HCT116 (cell line): ENCODE results near the gene SMIM41. TPM values are rescaled to one million over a fixed set of nuclear protein-coding genes. Genes with fewer than 3 reads are reported as not detected.

ENCODE experiments used
- ATAC-seq: fragments of 200-7000 bp; cut with Tn5 transposase; 2 replicates; pipeline ENCODE4 v1.9.1; 2020; ENCODE audit warnings: mild to moderate bottlenecking, moderate library complexity
- BruUV-seq: library from RNA; stranded (reverse); fragments of 400-500 nt; replicated peaks from 2 replicates; lab custom pipeline; 2021; lab: Mats Ljungman, UMichigan
- CTCF ChIA-PET: fragments of 300-600 bp; sonication (Branson Sonifier 250); formaldehyde crosslinking; loops from one replicate; lab custom pipeline; 2021; ENCODE audit warnings: antibody characterized with exemption; lab: Charles Lee
- POLR2A ChIA-PET: fragments of 300-600, 350-600 bp; sonication (Branson Sonifier 250); formaldehyde crosslinking; loops from one replicate; lab custom pipeline; 2021; ENCODE audit warnings: antibody characterized with exemption; lab: Charles Lee
- RAD21 ChIA-PET, 2 experiments: fragments of 300-600 bp; sonication (Branson Sonifier 250); formaldehyde crosslinking; loops; one replicate each; lab custom pipeline; 2023; ENCODE audit warnings: low total read pairs in 2 of 2; ENCODE audit not compliant: uncharacterized antibody in 2 of 2, unreplicated experiment in 2 of 2, low non-redundant PET in 1 of 2; lab: Charles Lee
- DNase-seq: peaks from one replicate; pipeline ENCODE4 v3.0.0-alpha.2; 2010; ENCODE audit warnings: low read depth, low spot score
- H2AFZ ChIP-seq: fragments of 200-600 bp; shearing (Covaris generic), sonication (generic); 2 replicates; pipeline ENCODE4 v1.6.1; 2017; ENCODE audit warnings: low read depth, mixed run types, mixed read lengths, antibody characterized with exemption, low read length; ENCODE audit not compliant: poor library complexity, severe bottlenecking
- H3K27ac ChIP-seq: 2 replicates; pipeline ENCODE4 v1.5.1; 2012; ENCODE audit warnings: low read depth, low read length
- H3K27me3 ChIP-seq: fragments of 200-600 bp; sonication (generic); 2 replicates; pipeline ENCODE4 v1.6.1; 2016; ENCODE audit warnings: mixed run types, low read length, mixed read lengths; ENCODE audit not compliant: insufficient read depth
- H3K36me3 ChIP-seq, 2 experiments: fragments of 200-500 bp in 1 of 2; fragments of 200-600 bp in 1 of 2; sonication (Bioruptor generic) in 1 of 2; sonication (generic) in 1 of 2; 2 replicates each; pipeline versions ENCODE4 v1.5.1 to v1.6.1; 2014 to 2016; ENCODE audit warnings: low read length in 2 of 2, inconsistent platforms in 1 of 2, mixed read lengths in 1 of 2, mixed run types in 1 of 2; ENCODE audit not compliant: insufficient read depth in 2 of 2, control insufficient read depth in 1 of 2
- H3K4me1 ChIP-seq, 2 experiments: fragments of 200-600 bp in 1 of 2; sonication (generic) in 1 of 2; 2 replicates each; pipeline versions ENCODE4 v1.5.1 to v1.6.1; 2012 to 2017; ENCODE audit warnings: low read length in 2 of 2, inconsistent platforms in 1 of 2, mild to moderate bottlenecking in 1 of 2, mixed read lengths in 1 of 2, mixed run types in 1 of 2, moderate library complexity in 1 of 2; ENCODE audit not compliant: insufficient read depth in 2 of 2, control insufficient read depth in 1 of 2
- H3K4me2 ChIP-seq: fragments of 200-600 bp; sonication (generic); 2 replicates; pipeline ENCODE4 v1.6.1; 2017; ENCODE audit warnings: mixed run types, low read length, mixed read lengths
- H3K4me3 ChIP-seq, 2 experiments: fragments of 200-600 bp in 1 of 2; sonication (generic) in 1 of 2; replicated peaks in 1 of 2; 2 replicates each; pipeline ENCODE4 v1.5.1; 2011 to 2016; ENCODE audit warnings: low read length in 2 of 2, control low read depth in 1 of 2, low read depth in 1 of 2, mild to moderate bottlenecking in 1 of 2, mixed read lengths in 1 of 2, mixed run types in 1 of 2
- H3K79me2 ChIP-seq: fragments of 200-600 bp; sonication (generic); 2 replicates; pipeline ENCODE4 v1.6.1; 2017; ENCODE audit warnings: mild to moderate bottlenecking, mixed run types, low read length, moderate library complexity, mixed read lengths; ENCODE audit not compliant: insufficient read depth
- H3K9ac ChIP-seq: fragments of 200-600 bp; sonication (generic); 2 replicates; pipeline ENCODE4 v1.6.1; 2016; ENCODE audit warnings: low read length, mixed read lengths
- H3K9me2 ChIP-seq: fragments of 200-600 bp; sonication (generic), shearing (Covaris generic); 2 replicates; pipeline ENCODE4 v1.6.1; 2017; ENCODE audit warnings: mixed run types, mild to moderate bottlenecking, moderate library complexity; ENCODE audit not compliant: insufficient read depth
- H3K9me3 ChIP-seq, 2 experiments: fragments of 200-500 bp in 1 of 2; fragments of 200-600 bp in 1 of 2; sonication (Bioruptor generic) in 1 of 2; sonication (generic) in 1 of 2; 2 replicates each; pipeline ENCODE4 v1.6.1; 2014 to 2017; ENCODE audit warnings: low read length in 2 of 2, mixed read lengths in 2 of 2, inconsistent platforms in 1 of 2, low read depth in 1 of 2, mild to moderate bottlenecking in 1 of 2, mixed run types in 1 of 2, moderate library complexity in 1 of 2; ENCODE audit not compliant: control insufficient read depth in 1 of 2, insufficient read depth in 1 of 2
- H4K20me1 ChIP-seq: fragments of 200-600 bp; sonication (generic), shearing (Covaris generic); 2 replicates; pipeline ENCODE4 v1.6.1; 2017; ENCODE audit warnings: mixed run types, mild to moderate bottlenecking, moderate library complexity; ENCODE audit not compliant: insufficient read depth
- ATF3 ChIP-seq: IDR thresholded peaks from 2 replicates; pipeline ENCODE4 v1.6.1; 2012
- CEBPB ChIP-seq: IDR thresholded peaks from 2 replicates; pipeline ENCODE4 v1.6.1; 2012; ENCODE audit warnings: low read depth
- CTCF ChIP-seq, 3 experiments: fragments of 200-600 bp in 1 of 3; sonication (generic) in 1 of 3; IDR thresholded peaks in 2 of 3; conservative IDR thresholded peaks in 1 of 3; 2 replicates each; pipeline ENCODE4 v1.5.1; 2012 to 2017; ENCODE audit warnings: low read depth in 2 of 3, low read length in 2 of 3, antibody characterized with exemption in 1 of 3, borderline replicate concordance in 1 of 3, control low read depth in 1 of 3, mild to moderate bottlenecking in 1 of 3, mixed read lengths in 1 of 3, mixed run types in 1 of 3, moderate library complexity in 1 of 3; ENCODE audit not compliant: insufficient read depth in 1 of 3
- EGR1 ChIP-seq: IDR thresholded peaks from 2 replicates; pipeline ENCODE4 v1.6.1; 2012; ENCODE audit warnings: low read depth
- EZH2 ChIP-seq: fragments of 200-600 bp; sonication (generic); IDR thresholded peaks from 2 replicates; pipeline ENCODE4 v1.6.1; 2017; ENCODE audit warnings: antibody characterized with exemption, mixed run types
- FOSL1 ChIP-seq: IDR thresholded peaks from 2 replicates; pipeline ENCODE4 v1.6.1; 2012; ENCODE audit warnings: low read depth
- MAX ChIP-seq: IDR thresholded peaks from 2 replicates; pipeline ENCODE4 v1.6.1; 2012
- POLR2A ChIP-seq: IDR thresholded peaks from 2 replicates; pipeline ENCODE4 v1.7.0; 2011; ENCODE audit warnings: borderline replicate concordance; ENCODE audit not compliant: insufficient read depth, insufficient read length; ENCODE audit errors: extremely low read depth
- POLR2AphosphoS5 ChIP-seq: IDR thresholded peaks from 2 replicates; pipeline ENCODE4 v1.6.1; 2011; ENCODE audit warnings: mild to moderate bottlenecking, low read depth, low read length, moderate library complexity
- RAD21 ChIP-seq: IDR thresholded peaks from 2 replicates; pipeline ENCODE4 v1.6.1; 2012; ENCODE audit warnings: low read depth, mild to moderate bottlenecking
- REST ChIP-seq: IDR thresholded peaks from 2 replicates; pipeline ENCODE4 v1.6.1; 2012; ENCODE audit warnings: low read depth
- SIN3A ChIP-seq: IDR thresholded peaks from 2 replicates; pipeline ENCODE4 v1.6.1; 2012; ENCODE audit warnings: low read depth
- SRF ChIP-seq: IDR thresholded peaks from 2 replicates; pipeline ENCODE4 v1.6.1; 2012; ENCODE audit warnings: low read depth
- TCF7L2 ChIP-seq: IDR thresholded peaks from 2 replicates; pipeline ENCODE4 v1.7.0; 2011; ENCODE audit warnings: borderline replicate concordance, inconsistent platforms; ENCODE audit not compliant: insufficient read depth, insufficient read length; ENCODE audit errors: extremely low read depth
- ZBTB33 ChIP-seq: IDR thresholded peaks from 2 replicates; pipeline ENCODE4 v1.6.1; 2011; ENCODE audit warnings: mild to moderate bottlenecking, low read length, moderate library complexity; ENCODE audit not compliant: insufficient replicate concordance; ENCODE audit errors: extremely low read depth
- ZFX ChIP-seq: fragments of 450-650 bp; IDR thresholded peaks from 2 replicates; pipeline ENCODE4 v1.6.1; 2017
- ZNF274 ChIP-seq: fragments of 200-500 bp; sonication (Bioruptor generic); IDR thresholded peaks from 2 replicates; pipeline ENCODE4 v1.6.1; 2014; ENCODE audit warnings: mild to moderate bottlenecking, low read depth, low read length, inconsistent platforms
- intact Hi-C: fragments of 100-400 bp; cut with micrococcal nuclease; formaldehyde crosslinking; loops from 2 replicates; pipeline ENCODE4 v1.10.0; 2022
- total RNA-seq: library from RNA; stranded (reverse); gene quantifications from one replicate; pipeline ENCODE4 v1.2.1, GENCODE V29; 2021; ENCODE audit not compliant: unreplicated experiment

SMIM41 gene
- total RNA-seq, 1 experiment from 2014 or later = not detected

- ChIA-PET CTCF (no interaction called here), RAD21 (no interaction called here), POLR2A (no interaction called here)
- DNase-seq (no peak), ATAC-seq (no peak)
- H2AFZ ChIP-seq = no peak overlapping the region
- no peaks in the 10 kb centered on the region for H3K27me3 ChIP-seq
- H3K36me3 ChIP-seq = no peaks in the 10 kb centered on the region
- no peak overlapping the region for H3K4me3 ChIP-seq
- no TSS peak for BruUV-seq
- no peaks in the 10 kb centered on the region for H4K20me1 ChIP-seq
- intact Hi-C loops = no loop called here
- H3K4me2 ChIP-seq = no peak overlapping the region
- peaks cover 6% of the 10 kb centered on the region; the same call in 1 of the 2 replicates for H3K79me2 ChIP-seq
- H3K4me1 ChIP-seq = peaks cover 0 to 21% of the 10 kb centered on the region in 2 experiments; a peak in 2 of 4 replicates
- H3K9me2 ChIP-seq = no peaks in the 10 kb centered on the region
- no peaks in the 10 kb centered on the region for H3K9me3 ChIP-seq
- H3K9ac ChIP-seq = no peak overlapping the region
- H3K27ac ChIP-seq = no peak overlapping the region
- TF ChIP-seq ZBTB33 = no peak
- TF ChIP-seq EZH2 = no peak
- no peak for TF ChIP-seq MAX
- TF ChIP-seq POLR2A = no peak
- TF ChIP-seq REST = no peak
- no peak for TF ChIP-seq CEBPB
- TF ChIP-seq ATF3 = no peak
- TF ChIP-seq SIN3A = no peak
- no peak for TF ChIP-seq CTCF (IDR thresholded peaks at IDR 0.05 in 2 of 3, conservative IDR thresholded peaks at IDR 0.05 in 1 of 3; ENCODE audit: borderline replicate concordance in 1 of 3, insufficient read depth in 1 of 3, low read depth in 2 of 3, low read length in 2 of 3)
- TF ChIP-seq TCF7L2 = no peak
- TF ChIP-seq ZNF274 = no peak
- TF ChIP-seq EGR1 = no peak
- no peak for TF ChIP-seq SRF
- no peak for TF ChIP-seq FOSL1
- no peak for TF ChIP-seq RAD21
- TF ChIP-seq POLR2AphosphoS5 = no peak
- TF ChIP-seq ZFX = no peak
These were observed 35.1 kb upstream of the SMIM41 start for GRCh38 chr12:52044292-52044983.
